Measurements from ENCODE around the gene SPSB1. TPM values are rescaled to one million over a fixed set of nuclear protein-coding genes. Genes with fewer than 3 reads are reported as not detected.

Gene SPSB1
- total RNA-seq, 4 donors from 2014 or later, result 18.9 to 64.9 (median 41.8) TPM

DNA sequence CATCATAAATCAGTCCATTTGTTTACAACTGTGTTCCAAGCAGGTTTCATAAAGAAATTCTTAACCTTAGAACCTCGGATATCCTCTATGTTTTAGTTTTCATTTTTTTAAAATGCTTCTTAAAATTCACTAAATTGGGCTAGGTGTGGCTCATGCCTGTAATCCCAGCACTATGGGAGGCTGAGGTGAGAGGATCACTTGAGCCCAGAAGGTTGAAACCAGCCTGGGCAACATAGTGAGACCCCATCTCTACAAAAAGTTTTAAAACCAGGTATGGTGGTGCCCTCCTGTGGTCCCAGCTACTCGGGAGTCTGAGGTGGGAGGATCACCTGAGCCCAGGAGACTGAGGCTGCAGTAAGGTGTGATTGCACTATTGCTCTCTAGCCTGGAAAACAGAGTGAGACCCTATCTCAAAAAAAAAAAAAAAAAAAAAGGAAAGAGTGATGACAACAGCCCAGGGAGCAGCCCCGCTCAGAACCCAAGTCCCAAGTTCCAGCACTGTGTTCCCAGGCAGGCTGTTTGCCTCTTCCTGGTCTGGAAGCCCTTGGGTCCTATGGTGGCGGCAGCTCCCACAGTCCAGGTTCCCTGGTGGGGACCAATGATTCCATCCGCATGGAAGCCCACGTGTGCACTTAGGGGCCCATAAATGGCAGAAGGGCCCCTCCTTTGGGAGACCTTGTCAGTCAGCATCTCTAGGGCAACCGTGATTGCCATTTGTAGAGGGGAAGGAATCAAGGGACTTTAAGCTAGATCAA, 24.7 kb upstream of the SPSB1 start:
- no peak for DNase-seq (ENCODE audit: low spot score in 2 of 2)
- no peak overlapping the region for H3K4me3 ChIP-seq
- peak overlapping the region in 1 of 4 donors; percentile 39 for H3K27ac ChIP-seq
- H3K36me3 ChIP-seq, result peaks cover 0 to 61% (median 0%) of the 10 kb centered on the region in 3 donors
- no peaks in the 10 kb centered on the region for H3K9me3 ChIP-seq
- H3K4me1 ChIP-seq, result peaks cover 0 to 18% (median 4%) of the 10 kb centered on the region in 4 donors
- 92 to 95% methylated on average over 7 of the region's 7 CpGs for WGBS, 2 donors
- TF ChIP-seq POLR2A (IDR thresholded peaks at IDR 0.05) (no peak), EP300 (IDR thresholded peaks at IDR 0.05) (no peak)
- TF ChIP-seq, protein P1, sequence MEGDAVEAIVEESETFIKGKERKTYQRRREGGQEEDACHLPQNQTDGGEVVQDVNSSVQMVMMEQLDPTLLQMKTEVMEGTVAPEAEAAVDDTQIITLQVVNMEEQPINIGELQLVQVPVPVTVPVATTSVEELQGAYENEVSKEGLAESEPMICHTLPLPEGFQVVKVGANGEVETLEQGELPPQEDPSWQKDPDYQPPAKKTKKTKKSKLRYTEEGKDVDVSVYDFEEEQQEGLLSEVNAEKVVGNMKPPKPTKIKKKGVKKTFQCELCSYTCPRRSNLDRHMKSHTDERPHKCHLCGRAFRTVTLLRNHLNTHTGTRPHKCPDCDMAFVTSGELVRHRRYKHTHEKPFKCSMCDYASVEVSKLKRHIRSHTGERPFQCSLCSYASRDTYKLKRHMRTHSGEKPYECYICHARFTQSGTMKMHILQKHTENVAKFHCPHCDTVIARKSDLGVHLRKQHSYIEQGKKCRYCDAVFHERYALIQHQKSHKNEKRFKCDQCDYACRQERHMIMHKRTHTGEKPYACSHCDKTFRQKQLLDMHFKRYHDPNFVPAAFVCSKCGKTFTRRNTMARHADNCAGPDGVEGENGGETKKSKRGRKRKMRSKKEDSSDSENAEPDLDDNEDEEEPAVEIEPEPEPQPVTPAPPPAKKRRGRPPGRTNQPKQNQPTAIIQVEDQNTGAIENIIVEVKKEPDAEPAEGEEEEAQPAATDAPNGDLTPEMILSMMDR (IDR thresholded peaks at IDR 0.05), result no peak
- H3K27me3 ChIP-seq, result no peaks in the 10 kb centered on the region

DNA sequence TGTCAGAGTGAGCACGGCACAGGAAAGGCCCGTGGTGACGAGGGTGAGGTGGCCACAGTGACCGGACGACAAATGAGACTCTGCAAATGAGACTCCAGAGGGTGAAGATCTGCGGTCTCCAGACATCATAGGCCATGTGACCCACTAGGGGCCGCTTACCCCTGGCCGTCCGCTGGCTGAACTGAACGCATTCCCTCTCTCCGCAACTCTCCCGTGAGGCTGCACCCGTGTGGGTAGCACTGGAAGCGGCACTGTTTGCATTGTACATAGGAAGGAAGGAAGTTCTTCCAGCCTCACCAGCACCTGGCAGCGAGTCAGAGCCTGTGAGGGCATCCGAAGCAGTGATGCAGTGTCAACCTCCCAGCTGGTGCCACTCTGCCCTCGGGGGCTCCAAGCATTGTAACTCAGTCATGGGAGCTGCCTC, 23.6 kb upstream of the SPSB1 start:
- DNase-seq (ENCODE audit: low spot score in 2 of 2), result no peak
- WGBS, 2 donors, result 77 to 80% methylated on average over 17 of the region's 17 CpGs
- H3K4me3 ChIP-seq, result no peak overlapping the region
- no peaks in the 10 kb centered on the region for H3K9me3 ChIP-seq
- H3K27ac ChIP-seq, result no peak overlapping the region
- no peaks in the 10 kb centered on the region for H3K27me3 ChIP-seq
- peaks cover 0 to 50% (median 0%) of the 10 kb centered on the region in 3 donors for H3K36me3 ChIP-seq
- no peak for TF ChIP-seq EP300 (IDR thresholded peaks at IDR 0.05)
- no peak for TF ChIP-seq POLR2A (IDR thresholded peaks at IDR 0.05)
- TF ChIP-seq, protein P1 (IDR thresholded peaks at IDR 0.05), result no peak
- peaks cover 0 to 18% (median 4%) of the 10 kb centered on the region in 4 donors for H3K4me1 ChIP-seq

DNA sequence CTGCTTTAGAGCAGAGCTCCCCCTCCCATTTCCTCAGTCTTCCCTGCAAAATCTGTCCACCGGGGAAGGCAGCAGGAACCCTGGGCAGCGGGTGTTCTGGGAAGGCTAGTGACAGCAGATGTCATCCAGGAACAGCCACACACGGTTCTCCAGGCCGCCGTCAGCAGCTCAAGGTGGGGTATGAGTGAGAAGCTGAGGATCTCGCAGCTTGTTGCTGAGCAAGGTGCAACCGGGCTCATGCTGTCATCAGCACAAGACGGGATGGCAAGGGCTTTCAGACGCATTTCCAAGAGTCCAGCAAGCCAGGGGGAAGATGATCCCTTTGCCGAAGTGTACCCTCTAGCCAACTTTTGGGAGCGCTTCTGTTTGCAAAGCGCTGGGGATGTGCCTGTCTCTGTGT, 23.0 kb upstream of the SPSB1 start:
- TF ChIP-seq, protein P1 (IDR thresholded peaks at IDR 0.05), result no peak
- TF ChIP-seq EP300 (IDR thresholded peaks at IDR 0.05), result no peak
- TF ChIP-seq POLR2A (IDR thresholded peaks at IDR 0.05), result no peak
- no peaks in the 10 kb centered on the region for H3K9me3 ChIP-seq
- no peak for DNase-seq (ENCODE audit: low spot score in 2 of 2)
- 82 to 85% methylated on average over 12 of the region's 12 CpGs for WGBS, 2 donors
- peaks cover 0 to 18% (median 4%) of the 10 kb centered on the region in 4 donors for H3K4me1 ChIP-seq
- H3K4me3 ChIP-seq, result no peak overlapping the region
- peaks cover 0 to 44% (median 0%) of the 10 kb centered on the region in 3 donors for H3K36me3 ChIP-seq
- H3K27ac ChIP-seq, result no peak overlapping the region
- H3K27me3 ChIP-seq, result no peaks in the 10 kb centered on the region

DNA sequence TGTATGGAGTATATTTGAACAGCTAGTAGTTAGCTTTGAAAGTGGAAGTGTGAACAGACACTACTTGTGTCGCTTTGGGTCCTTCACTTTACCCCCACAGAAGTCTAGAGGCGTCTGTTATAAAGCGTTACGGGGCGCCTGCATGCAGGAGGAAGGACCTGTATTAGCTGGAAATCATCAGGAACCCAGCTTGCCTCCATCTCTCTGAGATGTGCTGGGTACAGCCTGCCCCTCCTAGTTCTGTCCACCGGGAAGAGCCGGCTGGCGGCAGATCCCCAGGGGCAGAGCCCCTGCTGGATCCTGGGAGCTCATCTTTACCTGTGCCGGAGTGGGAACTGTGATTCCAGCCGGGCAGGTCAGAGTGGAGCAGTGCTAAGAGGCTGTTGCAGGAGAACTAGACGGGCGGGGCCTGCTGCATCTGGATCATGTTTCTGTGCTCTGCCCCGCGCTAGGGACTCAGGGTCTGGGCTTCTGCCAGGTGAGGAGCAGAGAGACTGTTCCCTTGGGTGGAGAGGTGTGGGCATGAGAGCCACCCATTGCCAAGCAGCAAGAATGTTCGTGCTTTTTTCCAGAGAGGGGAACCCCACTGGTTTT, 22.3 kb upstream of the SPSB1 start:
- TF ChIP-seq POLR2A (IDR thresholded peaks at IDR 0.05), result no peak
- TF ChIP-seq EP300 (IDR thresholded peaks at IDR 0.05), result no peak
- TF ChIP-seq, protein P1 (IDR thresholded peaks at IDR 0.05), result no peak
- no peak for DNase-seq (ENCODE audit: low spot score in 2 of 2)

DNA sequence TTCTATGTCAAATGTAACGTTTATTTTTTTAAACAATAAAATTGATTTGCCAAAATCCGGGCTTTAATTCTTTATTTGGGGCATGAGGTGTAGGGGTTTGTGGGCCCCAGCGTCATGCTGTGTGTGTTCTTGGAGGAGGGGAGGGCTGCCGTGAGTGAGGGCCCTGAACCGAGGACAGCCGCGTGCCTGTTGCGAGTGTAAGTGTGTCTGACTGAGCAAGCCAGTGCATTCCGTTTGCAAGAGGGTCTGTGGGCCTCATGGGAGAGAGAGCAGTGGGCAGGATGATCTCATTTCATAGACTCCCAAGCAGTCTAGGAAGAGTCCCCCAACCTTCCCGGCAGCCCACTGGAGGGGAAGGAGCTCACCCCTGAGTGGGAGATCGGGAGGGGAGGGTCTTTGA, 21.4 kb upstream of the SPSB1 start:
- Histone ChIP-seq H3K27ac (no peak overlapping the region), H3K4me3 (no peak overlapping the region), H3K36me3 (peaks cover 0 to 29% (median 0%) of the 10 kb centered on the region in 3 donors), H3K9me3 (no peaks in the 10 kb centered on the region), H3K4me1 (peaks cover 0 to 31% (median 4%) of the 10 kb centered on the region in 4 donors), H3K27me3 (no peaks in the 10 kb centered on the region)
- WGBS, 2 donors, result 59 to 75% methylated on average over 11 of the region's 11 CpGs
- TF ChIP-seq, protein P1 (IDR thresholded peaks at IDR 0.05), result no peak
- TF ChIP-seq POLR2A (IDR thresholded peaks at IDR 0.05), result no peak
- TF ChIP-seq EP300 (IDR thresholded peaks at IDR 0.05), result no peak
- DNase-seq (ENCODE audit: low spot score in 2 of 2), result no peak

More for the DNA sequence above, 22.3 kb upstream of the SPSB1 start:
- H3K27ac ChIP-seq, result no peak overlapping the region
- no peak overlapping the region for H3K4me3 ChIP-seq
- H3K9me3 ChIP-seq, result no peaks in the 10 kb centered on the region
- 76 to 80% methylated on average over 15 of the region's 15 CpGs for WGBS, 2 donors
- H3K27me3 ChIP-seq, result no peaks in the 10 kb centered on the region
- peaks cover 0 to 38% (median 0%) of the 10 kb centered on the region in 3 donors for H3K36me3 ChIP-seq
- H3K4me1 ChIP-seq, result peaks cover 0 to 24% (median 4%) of the 10 kb centered on the region in 4 donors
